Left forelimb (tissue), 1 donor: ENCODE results near the gene NTM.

Source experiments
- DNase-seq: peaks from one replicate; pipeline ENCODE4 v3.0.0-alpha.2; 2018; ENCODE audit warnings: low spot score

NTM gene

DNA sequence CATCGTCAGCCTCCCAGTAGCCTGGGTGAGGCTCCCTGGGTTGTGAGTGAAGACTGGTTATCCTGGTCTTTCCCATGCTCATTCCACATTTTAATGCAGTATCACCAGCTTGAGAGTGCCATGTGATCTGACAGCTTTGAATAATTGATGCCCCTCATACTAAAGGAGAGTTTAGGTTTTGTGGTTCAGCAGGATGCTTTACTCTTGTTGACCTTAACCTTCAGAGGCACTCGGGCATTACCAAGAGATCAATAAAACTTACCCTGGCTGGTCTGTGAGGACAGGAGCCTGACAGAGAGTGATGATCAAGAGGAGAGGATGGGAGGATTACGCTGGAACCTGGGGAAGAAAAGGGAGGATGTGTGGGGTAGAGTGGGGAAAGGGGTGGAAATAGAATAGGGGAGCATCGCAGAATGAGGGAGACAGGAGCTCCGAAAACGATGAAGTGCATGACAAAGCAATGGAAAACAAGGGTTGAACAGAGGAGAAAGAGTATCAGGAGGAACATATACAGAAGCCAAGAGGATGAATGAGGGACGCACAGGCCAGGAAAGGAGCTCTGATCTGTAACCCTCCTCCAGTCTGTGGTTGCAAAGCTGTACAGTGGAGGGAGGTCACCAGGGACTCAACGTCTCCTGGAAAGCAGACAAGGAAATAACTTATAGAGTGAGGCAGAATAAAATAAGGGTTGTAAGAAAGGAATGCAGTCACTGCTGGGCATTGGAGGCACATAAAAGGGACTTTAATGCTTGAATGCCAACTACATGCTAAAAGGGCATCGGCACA is 594.5 kb downstream of the NTM start:
- no peak for DNase-seq

DNA sequence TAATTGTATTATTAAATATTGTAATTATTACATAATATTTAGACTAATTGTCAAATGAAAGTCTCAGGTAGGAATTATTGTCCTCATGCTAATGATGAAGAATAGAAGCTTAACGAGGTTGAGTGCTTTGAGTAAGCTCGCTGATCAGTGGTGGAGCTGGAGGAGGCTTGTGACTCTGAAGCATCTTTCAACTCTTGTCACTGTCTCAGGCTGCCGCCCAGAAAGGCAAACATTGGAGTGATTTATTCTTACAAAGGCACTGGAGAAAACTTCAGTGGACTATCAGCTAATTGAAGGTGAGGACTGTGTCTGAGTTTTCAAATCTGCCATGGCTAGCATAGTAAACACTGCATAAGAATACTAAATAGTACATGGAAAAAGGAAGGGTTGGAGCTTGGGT is 595.1 kb downstream of the NTM start:
- DNase-seq: no peak

DNA sequence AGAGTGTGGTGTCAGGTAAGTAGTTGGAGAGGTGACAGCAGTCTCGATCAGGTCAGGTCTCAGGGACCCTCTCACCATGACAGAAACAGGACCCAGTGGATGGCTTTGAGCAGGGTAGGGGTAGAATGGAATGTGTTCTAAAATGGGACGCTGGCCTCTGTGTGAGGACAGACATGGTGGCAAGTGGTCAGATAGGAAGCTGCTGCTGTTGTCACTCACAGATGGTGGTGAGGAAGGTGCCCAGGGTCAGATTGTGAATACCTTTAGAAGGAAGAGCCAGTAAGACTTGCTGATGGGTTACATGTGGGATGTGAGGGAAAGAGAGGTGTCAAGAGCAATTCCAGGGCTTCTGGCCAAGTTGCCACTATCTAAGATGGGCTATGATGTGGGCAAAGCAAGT is 596.3 kb downstream of the NTM start:
- no peak for DNase-seq

DNA sequence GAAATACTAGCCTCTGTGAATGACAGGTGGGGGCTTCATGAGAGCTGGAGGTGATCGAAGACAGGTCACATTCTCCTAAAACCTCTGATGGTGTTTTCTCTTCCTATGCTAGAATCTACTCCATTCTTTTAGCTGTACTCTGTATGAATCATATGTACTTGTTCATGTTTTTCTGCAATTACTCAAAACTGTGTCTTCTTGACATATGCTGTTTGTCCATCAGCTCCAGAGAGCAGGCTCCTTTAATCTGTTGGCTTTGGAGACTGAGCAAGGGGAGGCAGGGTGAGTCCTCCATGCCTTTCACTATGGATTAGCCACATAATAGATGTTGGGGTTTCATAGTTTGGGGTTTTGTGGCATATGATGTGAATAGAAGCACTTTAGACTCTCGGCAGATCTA is 598.8 kb downstream of the NTM start:
- no peak for DNase-seq

DNA sequence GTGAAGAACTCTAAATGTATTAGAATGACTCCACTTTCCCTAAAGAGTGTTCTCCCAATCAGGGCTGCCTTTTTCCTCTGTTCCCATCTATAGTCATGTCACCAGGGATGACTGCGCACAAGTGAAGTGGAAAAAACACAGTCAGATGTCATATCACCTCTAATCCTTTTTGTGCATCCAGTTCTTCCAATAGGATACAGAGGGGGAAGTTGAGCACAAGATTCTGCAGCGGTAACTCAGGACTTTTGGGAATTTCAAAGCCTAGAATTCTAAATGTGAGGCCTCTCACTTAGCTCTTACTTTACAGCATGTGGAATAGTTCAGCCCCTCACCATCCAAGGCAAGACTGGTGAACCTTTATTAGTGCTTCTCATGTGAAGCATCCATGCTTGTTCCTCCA is 602.6 kb downstream of the NTM start:
- no peak for DNase-seq

DNA sequence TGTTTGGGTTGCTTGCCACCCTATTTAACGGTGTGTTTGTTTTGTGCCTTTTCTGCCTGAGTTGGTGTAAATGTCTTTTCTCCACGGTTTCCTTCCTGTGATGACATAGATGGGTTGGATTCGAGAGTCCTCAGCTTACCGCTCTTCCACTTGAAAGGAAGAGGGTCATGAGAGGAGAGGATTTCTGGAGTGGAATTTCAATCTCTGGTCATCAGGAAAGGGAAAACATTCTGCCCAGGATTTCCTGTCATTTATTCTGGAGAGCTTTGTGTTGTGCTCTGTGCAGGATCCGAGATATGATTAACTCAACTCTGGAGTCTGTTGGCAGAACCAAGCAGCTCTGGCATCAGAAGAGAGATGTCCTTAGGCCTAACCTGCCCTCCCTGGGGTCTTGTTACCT is 605.2 kb downstream of the NTM start:
- no peak for DNase-seq

DNA sequence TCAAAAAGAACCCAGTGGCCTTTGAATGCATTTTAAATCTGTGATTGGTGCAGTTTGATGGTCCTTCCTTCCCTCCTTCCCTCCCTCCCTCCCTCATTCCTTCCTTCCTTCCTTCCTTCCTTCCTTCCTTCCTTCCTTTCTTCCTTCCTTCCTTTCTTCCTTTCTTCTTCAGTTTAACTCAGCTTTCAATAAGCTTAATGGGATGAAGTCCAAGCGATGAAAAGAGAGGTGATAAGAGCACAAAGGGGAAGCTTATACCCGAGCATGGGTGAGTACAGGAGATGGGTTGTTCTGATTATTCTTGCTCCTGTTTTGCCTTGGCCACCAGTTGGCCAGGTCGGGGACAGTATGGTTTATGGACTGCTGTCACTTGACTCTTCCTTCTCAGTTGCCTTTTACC is 605.6 kb downstream of the NTM start:
- no peak for DNase-seq

DNA sequence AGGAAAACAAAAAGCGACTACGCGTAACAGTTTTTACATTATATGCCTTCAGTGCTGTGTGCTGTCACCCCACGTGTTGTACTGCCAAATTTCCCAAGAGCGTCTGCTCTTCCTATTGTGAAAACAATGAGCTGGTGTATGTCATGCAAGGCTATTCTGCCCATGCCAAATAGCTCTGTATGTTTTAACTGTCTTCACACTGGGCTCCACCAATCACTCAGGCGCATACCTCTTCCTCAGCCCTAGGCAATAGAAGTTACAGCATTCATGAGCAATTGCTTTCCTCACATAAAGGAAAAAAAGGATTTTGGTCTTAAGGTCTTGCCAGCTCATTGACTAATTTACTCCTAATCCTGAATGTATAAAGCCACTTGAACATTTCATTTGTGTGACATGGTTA is 606.8 kb downstream of the NTM start:
- no peak for DNase-seq

DNA sequence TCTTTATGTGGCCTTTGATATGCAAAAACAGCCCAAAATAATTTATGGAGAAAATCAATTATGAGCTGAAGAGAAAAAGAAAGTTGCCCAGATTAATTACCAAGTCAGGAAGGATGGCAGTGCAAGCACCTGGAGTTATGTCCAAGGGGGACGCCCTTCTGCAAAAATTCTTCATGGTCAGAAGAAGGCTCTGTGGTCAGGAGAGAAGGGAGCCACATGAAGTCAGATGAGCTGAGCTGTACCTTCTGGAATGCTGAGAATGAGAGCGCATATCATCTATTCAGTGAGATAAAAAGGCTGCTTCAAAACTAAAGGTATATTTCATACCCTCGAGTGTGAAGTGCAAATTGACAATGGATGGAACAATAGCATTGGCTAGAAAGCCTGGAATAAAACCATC is 607.4 kb downstream of the NTM start:
- DNase-seq: no peak

DNA sequence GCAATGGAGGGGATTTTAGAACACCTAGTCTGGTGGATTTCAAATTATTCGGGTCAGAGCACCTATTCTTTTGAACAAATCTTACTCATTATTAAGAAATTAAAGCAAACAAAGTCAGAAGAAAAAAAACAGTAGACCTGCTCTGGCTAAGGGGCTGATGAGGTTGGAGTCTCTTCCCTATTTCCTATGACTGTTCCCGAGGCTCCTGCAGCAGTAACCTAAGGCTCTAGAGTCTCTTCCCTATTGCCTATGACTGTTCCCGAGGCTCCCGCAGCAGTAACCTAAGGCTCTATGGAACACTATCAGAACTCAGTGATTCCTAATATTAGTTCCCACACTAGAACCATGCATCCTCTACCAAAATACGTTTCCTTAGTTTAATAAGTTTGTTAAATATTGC is 607.9 kb downstream of the NTM start:
- DNase-seq: no peak

DNA sequence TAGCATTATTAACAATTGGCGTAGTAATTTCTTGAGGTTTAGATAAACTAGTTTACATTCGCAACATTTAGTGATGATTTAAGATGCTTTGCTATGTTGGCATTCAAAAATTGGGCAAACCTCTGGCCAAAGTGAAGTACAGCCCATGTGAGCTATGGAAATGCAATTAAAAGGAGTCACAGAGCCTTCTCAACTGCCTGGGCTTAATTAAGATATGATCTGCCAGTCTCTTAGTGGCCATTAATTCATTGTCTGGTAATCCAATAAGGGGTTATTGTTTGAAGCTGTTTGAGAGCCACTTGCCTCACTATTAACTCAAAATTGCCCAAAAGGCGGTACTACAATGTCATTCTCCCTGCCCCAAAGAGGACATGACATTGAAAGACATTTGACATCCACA is 608.9 kb downstream of the NTM start:
- no peak for DNase-seq

DNA sequence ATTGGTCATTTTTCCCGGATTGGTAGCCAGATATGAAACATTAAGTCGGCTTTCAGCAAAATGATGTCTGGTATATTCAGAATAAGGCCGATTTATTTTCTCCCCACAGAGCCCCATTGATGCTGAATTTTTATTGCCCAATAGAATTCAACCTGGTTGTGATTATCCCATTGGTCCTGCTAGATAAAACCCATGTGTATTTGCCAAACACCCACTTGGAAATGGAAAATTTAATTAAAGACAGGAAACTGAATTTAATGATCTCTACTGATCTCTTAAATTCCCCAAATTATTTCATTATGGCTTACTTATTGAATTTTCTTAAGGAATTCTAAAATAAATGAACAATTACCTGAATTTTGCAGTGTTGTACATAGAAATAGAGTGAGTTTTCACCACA is 609.8 kb downstream of the NTM start:
- DNase-seq: no peak

DNA sequence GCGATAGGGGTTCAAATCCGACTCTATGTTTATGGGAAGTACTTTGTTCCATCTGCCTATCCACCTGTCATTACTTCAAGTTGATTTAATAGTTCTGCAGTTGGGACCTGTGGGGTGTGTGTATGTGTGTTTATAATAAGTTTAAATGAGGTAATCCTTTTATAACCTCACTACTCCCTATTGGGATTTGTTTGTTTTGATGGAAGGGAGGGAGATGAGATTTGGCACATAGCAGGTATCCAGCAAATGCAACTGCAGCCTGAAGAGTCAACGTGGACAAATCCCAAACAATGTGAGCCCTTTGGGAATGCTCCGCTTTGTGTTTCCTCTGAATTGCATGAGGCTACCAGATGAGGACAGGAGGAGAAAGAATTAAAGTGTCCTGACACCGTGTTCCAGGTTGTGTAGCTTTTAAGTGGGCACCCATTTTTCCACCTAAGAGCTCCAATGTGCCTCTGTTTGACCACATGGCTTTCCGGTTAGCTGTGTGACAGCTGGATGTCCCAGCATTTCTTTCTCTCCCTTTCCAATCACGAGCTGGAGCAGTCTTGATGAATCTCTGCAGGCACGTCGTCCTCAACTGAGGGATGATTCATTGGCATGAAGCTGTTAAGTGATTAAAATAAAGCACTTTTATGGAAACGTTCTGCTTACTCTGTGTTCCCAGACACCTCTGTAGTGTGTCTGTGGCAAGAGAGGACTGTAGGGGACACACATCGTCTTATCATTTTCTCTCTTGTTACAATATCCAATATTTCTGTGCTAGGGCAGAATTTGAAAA is 610.7 kb downstream of the NTM start:
- DNase-seq: no peak

DNA sequence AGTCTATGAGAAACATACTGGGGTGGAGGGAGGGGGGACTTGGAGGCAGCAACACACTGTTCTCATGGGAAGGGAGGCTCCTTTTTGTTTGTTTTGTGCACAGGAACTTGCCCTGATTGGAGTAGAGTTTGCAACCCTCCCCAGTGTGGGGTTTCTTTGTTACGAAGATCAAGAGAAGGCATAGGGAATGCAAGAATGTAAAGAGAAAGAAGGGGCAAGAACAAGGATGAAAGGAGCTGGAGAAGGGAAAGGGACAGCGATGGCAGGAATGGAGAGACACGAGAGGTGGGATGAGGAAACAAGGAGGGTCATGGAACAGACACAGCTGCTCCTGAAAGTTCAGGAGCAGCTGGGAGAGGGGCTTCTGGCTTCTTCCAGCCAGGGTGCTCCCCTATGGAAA is 611.7 kb downstream of the NTM start:
- no peak for DNase-seq

DNA sequence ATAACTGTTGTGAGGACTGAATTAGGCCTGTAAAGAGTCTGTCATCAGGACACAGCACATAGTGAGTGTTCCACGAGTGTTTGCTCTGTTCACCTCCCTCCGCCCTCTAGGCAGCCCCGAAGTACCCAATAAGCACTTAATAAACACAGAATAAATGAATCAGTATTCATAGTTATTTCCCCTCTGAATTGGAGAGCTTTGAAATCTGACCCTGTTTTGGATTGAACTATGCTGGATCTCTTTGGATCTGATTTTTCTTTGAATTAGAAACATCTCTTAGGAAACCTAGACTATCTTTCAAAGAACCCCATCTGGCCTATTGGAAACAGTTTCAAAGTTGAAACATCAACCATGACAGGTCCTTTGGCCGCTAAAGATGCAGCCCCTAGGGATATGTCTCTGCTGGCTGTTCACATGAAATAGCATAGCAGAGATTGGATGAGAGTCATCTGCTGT is 615.5 kb downstream of the NTM start:
- no peak for DNase-seq

DNA sequence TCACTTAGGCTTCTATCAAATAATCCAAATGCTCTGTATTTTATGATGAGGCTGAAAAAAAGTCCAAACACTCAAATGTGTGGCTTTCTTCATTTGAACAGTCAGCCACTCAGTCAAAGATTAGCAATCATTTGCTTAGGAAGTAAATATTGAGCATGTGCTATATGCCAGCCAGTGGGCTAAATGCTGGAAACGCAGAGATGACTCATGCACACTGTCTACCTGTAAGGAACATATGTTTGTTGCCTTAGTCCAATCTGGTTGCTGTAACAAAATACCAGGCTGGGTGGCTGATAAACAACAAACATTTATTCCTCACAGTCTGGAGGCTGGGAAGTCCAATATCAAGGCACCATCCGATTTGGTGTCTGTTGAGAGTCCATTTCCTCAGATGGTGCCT is 617.3 kb downstream of the NTM start:
- no peak for DNase-seq

DNA sequence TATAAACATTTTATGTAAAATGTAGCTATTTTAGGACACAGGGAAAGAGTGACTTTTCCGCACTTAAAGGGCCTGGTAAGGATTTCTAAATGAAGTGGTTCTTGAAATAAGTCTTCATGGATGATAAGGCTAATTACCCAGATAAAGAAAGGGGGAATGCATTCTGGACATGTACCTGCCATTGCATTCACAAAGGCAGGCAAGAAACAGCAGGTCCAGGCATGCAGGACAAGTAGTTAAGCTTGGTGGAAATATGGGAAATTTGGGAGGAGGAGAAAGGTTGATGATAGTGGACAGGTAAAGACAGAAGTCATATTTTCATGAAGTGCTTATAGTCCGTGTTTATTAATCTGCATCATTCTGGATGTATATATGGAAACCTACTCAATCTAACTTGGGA is 621.2 kb downstream of the NTM start:
- no peak for DNase-seq

DNA sequence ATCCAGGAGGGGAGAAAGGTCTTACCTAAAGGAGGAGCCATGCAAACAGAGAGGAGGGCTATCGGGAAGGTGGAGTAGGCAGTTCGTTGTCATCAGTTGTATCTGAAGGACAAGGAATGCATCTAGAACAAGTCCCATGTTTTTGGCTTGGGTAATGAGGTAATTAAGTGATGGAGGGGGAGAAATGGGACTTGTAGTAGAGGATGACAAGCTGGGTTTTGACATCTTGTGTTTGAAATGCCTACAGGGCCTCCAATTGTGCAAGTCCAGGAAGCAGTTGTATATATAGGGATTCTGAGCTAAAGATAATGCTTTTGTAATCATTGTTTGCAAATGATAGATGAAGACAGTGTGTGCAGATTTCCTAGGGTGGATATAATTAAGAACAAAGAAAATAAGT is 622.8 kb downstream of the NTM start:
- no peak for DNase-seq

DNA sequence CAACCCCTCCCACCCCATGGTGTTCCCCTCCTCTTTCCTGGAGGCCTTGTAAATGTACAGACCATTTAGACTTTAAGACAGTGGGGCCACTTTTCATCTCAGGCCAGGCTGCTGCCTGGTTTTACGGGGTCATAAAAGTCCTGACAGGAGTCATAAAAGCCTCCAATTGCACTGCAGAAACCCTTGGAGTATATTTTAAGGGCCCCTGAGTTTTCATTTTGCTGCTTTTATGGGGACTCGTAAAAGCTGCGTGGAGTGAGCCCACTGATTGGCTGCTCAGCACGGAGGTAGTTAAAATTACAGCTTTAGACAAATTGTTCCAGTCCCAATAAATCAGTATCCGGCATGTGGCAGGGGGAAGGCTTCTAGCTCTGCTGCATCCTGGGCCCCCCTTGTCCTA is 627.6 kb downstream of the NTM start:
- no peak for DNase-seq

DNA sequence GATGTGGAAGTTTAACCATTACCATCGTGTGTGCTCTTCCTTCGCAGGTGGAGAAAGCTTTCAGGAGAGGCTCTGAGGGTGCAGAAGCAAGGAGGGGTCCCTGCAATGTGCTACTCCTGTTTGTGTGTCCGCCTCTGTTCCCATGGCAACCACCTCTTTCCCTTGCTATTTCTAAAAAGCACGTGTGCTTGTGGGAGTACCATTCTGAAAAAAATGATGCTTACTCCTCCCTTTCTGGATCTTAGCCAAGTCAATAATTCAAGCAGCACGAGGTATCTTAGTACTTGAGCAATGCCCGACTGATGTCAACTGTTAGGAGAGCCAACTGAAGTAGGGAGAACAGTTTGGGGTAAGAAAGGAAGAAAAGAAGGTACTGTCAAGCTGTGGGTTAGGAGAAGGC is 628.7 kb downstream of the NTM start:
- DNase-seq: no peak

DNA sequence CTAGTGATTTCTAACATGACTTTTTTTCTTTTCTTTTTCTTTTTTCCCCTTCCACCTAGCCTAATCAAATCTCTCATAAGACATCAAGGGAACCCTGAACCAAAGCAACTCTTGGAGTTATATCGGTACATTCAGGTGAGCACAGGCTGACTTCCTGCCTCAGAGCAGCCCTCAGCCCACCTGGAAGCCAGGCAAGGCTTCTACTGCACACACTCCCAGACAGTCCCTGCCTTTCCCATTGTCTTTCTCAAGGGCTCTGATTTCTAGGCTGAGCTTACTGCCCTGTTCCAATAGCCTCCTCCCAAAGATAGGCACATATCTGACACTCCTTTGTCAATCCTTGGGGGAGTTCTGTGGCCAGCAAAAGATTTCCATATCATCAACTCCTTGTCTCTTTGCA is 629.5 kb downstream of the NTM start:
- DNase-seq: no peak

DNA sequence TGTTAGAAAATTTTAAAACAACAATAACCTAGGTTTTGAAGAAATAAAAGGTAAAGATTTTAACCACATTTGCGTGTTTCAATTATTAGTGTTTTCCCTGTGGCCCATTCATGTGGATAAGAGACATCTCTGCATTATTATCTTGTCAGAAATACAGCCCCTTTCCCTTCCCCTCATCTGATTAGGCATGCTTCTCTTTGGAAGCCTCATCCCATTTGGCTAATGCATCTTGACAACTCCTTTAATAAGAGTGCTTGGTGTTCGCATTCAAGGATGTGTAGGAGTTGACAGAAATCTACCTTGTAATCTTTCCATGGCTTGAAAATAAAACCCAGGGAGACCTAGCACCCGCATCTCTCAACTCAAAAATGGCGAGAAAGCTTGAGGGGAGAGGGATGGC is 635.5 kb downstream of the NTM start:
- DNase-seq: no peak

DNA sequence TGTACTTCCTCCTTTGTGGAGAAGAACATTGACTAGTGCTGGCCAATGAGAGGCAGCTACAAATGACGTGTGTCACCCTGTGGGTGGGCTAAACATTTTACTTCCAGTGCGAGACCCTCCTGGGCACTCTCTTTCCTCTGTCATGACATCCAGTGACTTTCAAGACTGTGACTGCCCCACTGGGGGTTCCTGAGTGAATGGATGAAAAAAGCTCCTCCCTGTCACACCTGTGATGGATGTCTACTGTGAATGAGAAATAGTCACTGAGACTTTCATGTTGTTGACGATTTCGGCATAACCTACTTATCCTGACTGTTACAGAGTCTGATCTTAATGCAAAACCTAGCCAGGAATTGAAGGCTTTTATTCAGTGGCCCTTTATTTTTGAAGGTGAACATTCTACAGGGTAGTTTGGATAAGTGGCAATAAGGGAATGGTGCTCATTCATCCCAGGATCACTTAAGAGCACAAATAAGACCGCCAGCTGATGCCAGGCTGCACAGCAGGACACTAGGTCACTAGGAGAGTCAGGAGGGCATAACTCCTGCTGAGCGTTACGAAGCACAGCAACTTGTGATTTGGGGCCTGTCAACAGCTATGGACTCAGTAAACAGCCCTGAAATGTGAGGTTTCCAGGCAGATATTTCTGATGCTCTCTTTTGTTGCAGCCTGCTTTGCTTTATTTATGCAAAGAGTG is 636.6 kb downstream of the NTM start:
- no peak for DNase-seq
